ENCODE results near the gene GNAO1.
"Not testable (repeated sequence)": the region's sequence is repeated elsewhere in the genome, so short reads cannot be mapped to it uniquely, and the experiment has no call there.

Gene GNAO1

DNA sequence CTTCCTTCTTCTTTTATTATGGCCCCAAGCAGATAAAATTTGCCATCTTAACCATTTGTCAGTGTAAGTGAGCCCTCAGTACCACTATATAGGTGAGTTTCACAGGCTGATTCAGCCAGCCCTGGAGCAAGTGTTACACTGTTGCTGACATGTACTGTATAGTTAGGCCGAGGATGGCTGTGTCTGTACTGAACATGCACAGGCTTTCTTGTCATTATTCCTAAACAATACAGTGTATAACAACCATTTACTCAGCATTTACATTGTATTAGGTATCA lies 180.3 kb downstream of the GNAO1 start (continued):
- TF ChIP-seq, protein P1, sequence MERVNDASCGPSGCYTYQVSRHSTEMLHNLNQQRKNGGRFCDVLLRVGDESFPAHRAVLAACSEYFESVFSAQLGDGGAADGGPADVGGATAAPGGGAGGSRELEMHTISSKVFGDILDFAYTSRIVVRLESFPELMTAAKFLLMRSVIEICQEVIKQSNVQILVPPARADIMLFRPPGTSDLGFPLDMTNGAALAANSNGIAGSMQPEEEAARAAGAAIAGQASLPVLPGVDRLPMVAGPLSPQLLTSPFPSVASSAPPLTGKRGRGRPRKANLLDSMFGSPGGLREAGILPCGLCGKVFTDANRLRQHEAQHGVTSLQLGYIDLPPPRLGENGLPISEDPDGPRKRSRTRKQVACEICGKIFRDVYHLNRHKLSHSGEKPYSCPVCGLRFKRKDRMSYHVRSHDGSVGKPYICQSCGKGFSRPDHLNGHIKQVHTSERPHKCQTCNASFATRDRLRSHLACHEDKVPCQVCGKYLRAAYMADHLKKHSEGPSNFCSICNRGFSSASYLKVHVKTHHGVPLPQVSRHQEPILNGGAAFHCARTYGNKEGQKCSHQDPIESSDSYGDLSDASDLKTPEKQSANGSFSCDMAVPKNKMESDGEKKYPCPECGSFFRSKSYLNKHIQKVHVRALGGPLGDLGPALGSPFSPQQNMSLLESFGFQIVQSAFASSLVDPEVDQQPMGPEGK (CRISPR knock-in tag; IDR thresholded peaks at IDR 0.05; ENCODE audit: borderline replicate concordance), result no peak
- TF ChIP-seq GLIS3 (CRISPR knock-in tag; IDR thresholded peaks at IDR 0.05) (no peak), TCF4 (CRISPR knock-in tag; IDR thresholded peaks at IDR 0.05; ENCODE audit: borderline replicate concordance) (no peak), ZFP30 (CRISPR knock-in tag; IDR thresholded peaks at IDR 0.05) (no peak), SNAI2 (CRISPR knock-in tag; IDR thresholded peaks at IDR 0.05) (no peak)
- TF ChIP-seq, protein P2, sequence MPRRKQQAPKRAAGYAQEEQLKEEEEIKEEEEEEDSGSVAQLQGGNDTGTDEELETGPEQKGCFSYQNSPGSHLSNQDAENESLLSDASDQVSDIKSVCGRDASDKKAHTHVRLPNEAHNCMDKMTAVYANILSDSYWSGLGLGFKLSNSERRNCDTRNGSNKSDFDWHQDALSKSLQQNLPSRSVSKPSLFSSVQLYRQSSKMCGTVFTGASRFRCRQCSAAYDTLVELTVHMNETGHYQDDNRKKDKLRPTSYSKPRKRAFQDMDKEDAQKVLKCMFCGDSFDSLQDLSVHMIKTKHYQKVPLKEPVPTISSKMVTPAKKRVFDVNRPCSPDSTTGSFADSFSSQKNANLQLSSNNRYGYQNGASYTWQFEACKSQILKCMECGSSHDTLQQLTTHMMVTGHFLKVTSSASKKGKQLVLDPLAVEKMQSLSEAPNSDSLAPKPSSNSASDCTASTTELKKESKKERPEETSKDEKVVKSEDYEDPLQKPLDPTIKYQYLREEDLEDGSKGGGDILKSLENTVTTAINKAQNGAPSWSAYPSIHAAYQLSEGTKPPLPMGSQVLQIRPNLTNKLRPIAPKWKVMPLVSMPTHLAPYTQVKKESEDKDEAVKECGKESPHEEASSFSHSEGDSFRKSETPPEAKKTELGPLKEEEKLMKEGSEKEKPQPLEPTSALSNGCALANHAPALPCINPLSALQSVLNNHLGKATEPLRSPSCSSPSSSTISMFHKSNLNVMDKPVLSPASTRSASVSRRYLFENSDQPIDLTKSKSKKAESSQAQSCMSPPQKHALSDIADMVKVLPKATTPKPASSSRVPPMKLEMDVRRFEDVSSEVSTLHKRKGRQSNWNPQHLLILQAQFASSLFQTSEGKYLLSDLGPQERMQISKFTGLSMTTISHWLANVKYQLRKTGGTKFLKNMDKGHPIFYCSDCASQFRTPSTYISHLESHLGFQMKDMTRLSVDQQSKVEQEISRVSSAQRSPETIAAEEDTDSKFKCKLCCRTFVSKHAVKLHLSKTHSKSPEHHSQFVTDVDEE (CRISPR knock-in tag; IDR thresholded peaks at IDR 0.05), result no peak

DNA sequence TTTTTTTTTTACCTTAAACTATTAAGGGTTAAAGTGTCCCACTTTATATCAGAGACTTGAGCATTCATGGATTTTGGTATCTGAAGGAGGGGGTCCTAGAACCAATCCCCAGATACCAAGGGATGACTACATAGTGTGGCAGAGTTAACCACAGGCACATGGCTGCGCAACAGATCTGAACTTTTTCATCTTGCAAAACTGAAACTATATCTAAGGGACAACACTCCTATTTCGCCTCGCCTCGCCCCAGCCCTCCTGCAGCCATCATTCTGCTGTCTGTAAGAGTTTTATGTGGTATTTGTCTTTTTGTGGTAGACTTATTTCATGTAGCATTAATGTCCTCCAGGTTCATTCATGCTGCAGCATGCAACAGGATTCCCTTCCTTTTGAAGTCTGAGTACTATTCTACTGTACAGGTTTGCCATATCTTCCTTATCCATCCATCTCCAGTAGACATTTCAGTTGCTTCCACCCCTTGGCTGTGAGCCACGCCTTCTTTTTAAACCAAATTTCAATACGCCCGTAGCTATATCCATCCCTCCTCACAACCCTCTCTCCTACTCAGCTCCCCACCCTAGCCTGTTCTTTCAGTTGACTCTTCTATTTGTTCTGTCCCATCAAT lies 180.8 kb downstream of the GNAO1 start:
- no peak for TF ChIP-seq ZNF70 (CRISPR knock-in tag; IDR thresholded peaks at IDR 0.05)
- TF ChIP-seq, protein P1 (CRISPR knock-in tag; IDR thresholded peaks at IDR 0.05; ENCODE audit: borderline replicate concordance), result no peak
- no peak for TF ChIP-seq ZNF8 (CRISPR knock-in tag; IDR thresholded peaks at IDR 0.05)
- no peak for TF ChIP-seq ESRRG (CRISPR knock-in tag; IDR thresholded peaks at IDR 0.05)
- TF ChIP-seq, protein P2 (CRISPR knock-in tag; IDR thresholded peaks at IDR 0.05), result no peak
- no peak for TF ChIP-seq GLIS3 (CRISPR knock-in tag; IDR thresholded peaks at IDR 0.05)
- TF ChIP-seq RARB (CRISPR knock-in tag; IDR thresholded peaks at IDR 0.05), result no peak
- no peak for TF ChIP-seq PPARA (CRISPR knock-in tag; IDR thresholded peaks at IDR 0.05; ENCODE audit: borderline replicate concordance)
- TF ChIP-seq ZNF565 (CRISPR knock-in tag; conservative IDR thresholded peaks at IDR 0.05; ENCODE audit: low read depth), result no peak
- TF ChIP-seq ZFP3 (CRISPR knock-in tag; IDR thresholded peaks at IDR 0.05), result no peak
- TF ChIP-seq OSR1 (CRISPR knock-in tag; IDR thresholded peaks at IDR 0.05), result no peak
- no peak for TF ChIP-seq BACH2 (CRISPR knock-in tag; IDR thresholded peaks at IDR 0.05; ENCODE audit: borderline replicate concordance)
- no peak for TF ChIP-seq CSDC2 (CRISPR knock-in tag; IDR thresholded peaks at IDR 0.05)
- no peak for ATAC-seq

DNA sequence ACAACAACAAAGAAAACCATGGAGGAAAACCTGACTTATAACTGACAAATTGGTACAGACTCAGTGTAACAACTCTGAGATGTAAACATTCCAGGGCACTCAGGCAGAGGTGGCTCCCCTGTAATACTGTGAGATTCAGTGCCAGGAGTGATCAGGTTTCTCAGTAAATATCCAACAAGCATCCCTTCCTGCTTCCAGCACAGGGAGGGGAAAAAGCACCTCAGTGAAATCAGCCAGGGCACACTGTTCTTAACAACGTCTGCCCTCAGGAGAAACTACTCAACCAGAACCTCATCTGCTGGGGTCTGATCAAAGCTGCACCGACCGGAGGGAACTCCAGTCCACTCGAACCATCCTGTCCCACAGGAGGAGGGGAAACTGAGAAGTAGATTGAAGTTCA lies 181.7 kb downstream of the GNAO1 start:
- TF ChIP-seq, protein P3, sequence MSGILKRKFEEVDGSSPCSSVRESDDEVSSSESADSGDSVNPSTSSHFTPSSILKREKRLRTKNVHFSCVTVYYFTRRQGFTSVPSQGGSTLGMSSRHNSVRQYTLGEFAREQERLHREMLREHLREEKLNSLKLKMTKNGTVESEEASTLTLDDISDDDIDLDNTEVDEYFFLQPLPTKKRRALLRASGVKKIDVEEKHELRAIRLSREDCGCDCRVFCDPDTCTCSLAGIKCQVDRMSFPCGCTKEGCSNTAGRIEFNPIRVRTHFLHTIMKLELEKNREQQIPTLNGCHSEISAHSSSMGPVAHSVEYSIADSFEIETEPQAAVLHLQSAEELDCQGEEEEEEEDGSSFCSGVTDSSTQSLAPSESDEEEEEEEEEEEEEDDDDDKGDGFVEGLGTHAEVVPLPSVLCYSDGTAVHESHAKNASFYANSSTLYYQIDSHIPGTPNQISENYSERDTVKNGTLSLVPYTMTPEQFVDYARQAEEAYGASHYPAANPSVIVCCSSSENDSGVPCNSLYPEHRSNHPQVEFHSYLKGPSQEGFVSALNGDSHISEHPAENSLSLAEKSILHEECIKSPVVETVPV (CRISPR knock-in tag; IDR thresholded peaks at IDR 0.05), result no peak
- no peak for TF ChIP-seq ARNTL (CRISPR knock-in tag; IDR thresholded peaks at IDR 0.05; ENCODE audit: borderline replicate concordance, low read depth)
- no peak for TF ChIP-seq ESRRG (CRISPR knock-in tag; IDR thresholded peaks at IDR 0.05)
- TF ChIP-seq, protein P1 (CRISPR knock-in tag; IDR thresholded peaks at IDR 0.05; ENCODE audit: borderline replicate concordance), result no peak
- TF ChIP-seq GLIS3 (CRISPR knock-in tag; IDR thresholded peaks at IDR 0.05), result no peak
- TF ChIP-seq ZFP30 (CRISPR knock-in tag; IDR thresholded peaks at IDR 0.05), result no peak
- TF ChIP-seq BACH2 (CRISPR knock-in tag; IDR thresholded peaks at IDR 0.05; ENCODE audit: borderline replicate concordance), result no peak
- no peak for TF ChIP-seq ZNF8 (CRISPR knock-in tag; IDR thresholded peaks at IDR 0.05)
- TF ChIP-seq OSR1 (CRISPR knock-in tag; IDR thresholded peaks at IDR 0.05), result no peak
- TF ChIP-seq ZC3H10 (CRISPR knock-in tag; IDR thresholded peaks at IDR 0.05), result no peak
- no peak for TF ChIP-seq CSDC2 (CRISPR knock-in tag; IDR thresholded peaks at IDR 0.05)
- ATAC-seq, result peak; percentile 64; the same call in 2 of the 3 replicates

DNA sequence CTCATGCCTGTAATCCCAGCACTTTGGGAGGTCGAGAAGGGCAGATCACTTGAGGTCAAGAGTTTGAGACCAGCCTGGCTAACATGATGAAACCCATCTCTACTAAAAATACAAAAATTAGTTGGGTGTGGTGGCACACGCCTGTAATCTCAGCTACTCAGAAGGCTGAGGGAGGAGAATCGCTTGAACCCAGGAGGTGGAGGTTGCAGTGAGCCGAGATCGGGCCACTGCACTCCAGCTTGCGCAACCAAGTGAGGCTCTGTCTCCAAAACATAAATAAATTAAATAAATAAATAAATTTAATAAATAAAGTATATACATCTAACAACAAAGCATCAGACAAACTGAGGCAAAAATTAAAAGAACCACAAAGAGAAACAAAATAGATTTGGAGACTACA lies 184.5 kb downstream of the GNAO1 start:
- not testable (repeated sequence) for ATAC-seq

DNA sequence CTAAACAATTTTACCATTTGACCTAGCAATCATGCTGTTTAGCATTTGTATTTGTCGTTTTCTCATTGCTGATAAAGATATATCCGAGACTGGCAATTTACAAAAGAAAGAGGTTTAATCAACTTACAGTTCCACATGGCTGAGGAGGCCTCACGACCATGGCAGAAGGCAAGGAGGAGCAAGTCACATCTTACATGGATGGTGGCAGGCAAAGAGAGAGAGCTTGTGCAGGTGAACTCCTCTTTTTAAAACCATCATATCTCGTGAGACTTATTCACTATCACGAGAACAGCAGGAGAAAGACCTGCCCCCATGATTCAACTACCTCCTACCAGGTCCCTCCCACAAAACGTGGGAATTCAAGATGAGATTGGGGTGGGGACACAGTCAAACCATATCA lies 187.8 kb downstream of the GNAO1 start:
- not testable (repeated sequence) for ATAC-seq

DNA sequence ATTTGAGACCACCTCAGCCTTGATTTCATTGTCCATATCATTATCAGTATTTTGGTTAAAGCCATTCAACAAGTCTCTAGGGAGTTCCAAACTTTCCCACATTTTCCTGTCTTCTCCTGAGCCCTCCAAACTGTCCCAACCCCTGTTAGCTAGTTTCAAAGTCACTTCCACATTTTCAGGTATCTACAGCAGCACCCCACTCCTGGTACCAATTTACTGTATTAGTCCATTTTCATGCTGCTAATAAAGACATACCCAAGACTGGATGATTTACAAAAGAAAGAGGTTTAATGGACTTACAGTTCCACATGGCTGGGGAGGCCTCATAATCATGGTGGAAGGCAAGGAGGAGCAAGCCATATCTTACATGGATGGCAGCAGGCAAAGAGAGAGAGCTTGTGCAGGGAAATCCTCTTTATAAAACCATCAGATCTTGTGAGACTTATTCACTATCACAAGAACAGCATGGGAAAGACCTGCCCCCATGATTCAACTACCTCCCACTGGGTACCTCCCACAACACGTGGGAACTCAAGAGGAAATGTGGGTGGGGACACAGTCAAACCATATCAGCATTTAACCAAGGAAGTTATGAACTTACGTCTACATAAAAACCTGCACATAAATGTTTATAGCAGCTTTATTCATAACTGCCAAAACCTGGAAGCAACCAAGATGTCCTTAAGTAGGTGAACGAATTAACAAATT lies 189.6 kb downstream of the GNAO1 start:
- ATAC-seq, result not testable (repeated sequence)
